ENCODE data around the gene UBR2. TPM values are rescaled to one million over a fixed set of nuclear protein-coding genes. Genes with fewer than 3 reads are reported as not detected.

Gene UBR2
- total and polyA plus RNA-seq, 2 donors (not counting 3 experiments of a cell fraction or from before 2014, with no cell fraction given) = 8.0 to 22.3 TPM

- H3K9me1 ChIP-seq (replicated peaks; ENCODE audit: control insufficient read depth, extremely low read depth, insufficient read depth, low read length) = no peaks in the 10 kb centered on the region
- ChIA-PET CTCF (interaction anchor here (0.9 to 1.0 kb wide), 2 partner anchors 11 to 36 kb away, joined by 3 read pairs; no protein-coding TSS in a partner anchor), POLR2A (no interaction called here)
- DNase-seq (ENCODE audit: low read depth, low spot score) = no peak
- H3K79me2 ChIP-seq (ENCODE audit: control insufficient read depth, insufficient read depth, low read length) = no peaks in the 10 kb centered on the region
- no peak overlapping the region for H3K4me3 ChIP-seq (replicated peaks in 1 of 3; ENCODE audit: insufficient read depth in 1 of 3, low read depth in 1 of 3, low read length in 3 of 3)
- H3K27me3 ChIP-seq (ENCODE audit: control insufficient read depth in 2 of 2, insufficient read depth in 2 of 2, low read length in 2 of 2) = no peaks in the 10 kb centered on the region
- peaks cover 5 to 19% of the 10 kb centered on the region in 2 experiments for H3K36me3 ChIP-seq (ENCODE audit: control insufficient read depth in 2 of 2, extremely low read depth in 1 of 2, insufficient read depth in 2 of 2, low read length in 2 of 2)
- H3K4me1 ChIP-seq (ENCODE audit: control insufficient read depth, extremely low read depth, insufficient read depth, low read length) = peaks cover 14% of the 10 kb centered on the region
- no TSS peak for BruUV-seq (replicated peaks)
- intact Hi-C loops (cut with micrococcal nuclease) = no loop called here
- dilution Hi-C loops (cut with MboI; ENCODE audit: extremely low pct_ligation_motif_present, low sequenced_read_pairs) = no loop called here
- H3K4me2 ChIP-seq (ENCODE audit: insufficient read depth, low read length) = no peak overlapping the region
- no peak overlapping the region for H3K9ac ChIP-seq (replicated peaks; ENCODE audit: extremely low read depth, insufficient read depth, low read length)
- no peak overlapping the region for H2AFZ ChIP-seq (ENCODE audit: low read depth, low read length)
- no peak for FAIRE-seq
- H3K27ac ChIP-seq (ENCODE audit: insufficient read depth, low read depth, low read length) = no peak overlapping the region
- no peaks in the 10 kb centered on the region for H3K9me3 ChIP-seq (replicated peaks; ENCODE audit: control insufficient read depth, insufficient read depth, low read length)
- TF ChIP-seq MYC (IDR thresholded peaks at IDR 0.05; ENCODE audit: low read depth, low read length) = no peak
- no peaks in the 10 kb centered on the region for H4K20me1 ChIP-seq (replicated peaks; ENCODE audit: control insufficient read depth, extremely low read depth, insufficient read depth, low read length)
Observed at GRCh38 chr6:42690151-42690702, 126.4 kb downstream of the UBR2 start.

DNA sequence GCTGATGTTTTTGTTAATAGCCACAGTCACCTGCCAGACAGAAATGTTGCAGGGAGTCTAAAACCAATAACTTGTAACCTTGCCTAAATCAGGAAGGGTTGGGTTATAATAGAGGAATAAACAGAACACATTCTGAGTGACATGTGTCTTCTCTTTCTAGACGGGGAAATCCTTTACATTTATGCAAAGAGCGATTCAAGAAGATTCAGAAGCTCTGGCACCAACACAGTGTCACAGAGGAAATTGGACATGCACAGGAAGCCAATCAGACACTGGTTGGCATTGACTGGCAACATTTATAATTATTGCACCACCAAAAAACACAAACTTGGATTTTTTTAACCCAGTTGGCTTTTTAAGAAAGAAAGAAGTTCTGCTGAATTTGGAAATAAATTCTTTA is 127.0 kb downstream of the UBR2 start:
- Histone ChIP-seq H4K20me1 (replicated peaks; ENCODE audit: control insufficient read depth, extremely low read depth, insufficient read depth, low read length) (no peaks in the 10 kb centered on the region), H3K9me3 (replicated peaks; ENCODE audit: control insufficient read depth, insufficient read depth, low read length) (no peaks in the 10 kb centered on the region), H3K27me3 (ENCODE audit: control insufficient read depth in 2 of 2, insufficient read depth in 2 of 2, low read length in 2 of 2) (no peaks in the 10 kb centered on the region), H3K4me1 (ENCODE audit: control insufficient read depth, extremely low read depth, insufficient read depth, low read length) (peaks cover 14% of the 10 kb centered on the region), H3K9ac (replicated peaks; ENCODE audit: extremely low read depth, insufficient read depth, low read length) (no peak overlapping the region), H3K27ac (ENCODE audit: insufficient read depth, low read depth, low read length) (no peak overlapping the region), H3K4me2 (ENCODE audit: insufficient read depth, low read length) (no peak overlapping the region), H3K4me3 (replicated peaks in 1 of 3; ENCODE audit: insufficient read depth in 1 of 3, low read depth in 1 of 3, low read length in 3 of 3) (no peak overlapping the region), H2AFZ (ENCODE audit: low read depth, low read length) (no peak overlapping the region), H3K36me3 (ENCODE audit: control insufficient read depth in 2 of 2, extremely low read depth in 1 of 2, insufficient read depth in 2 of 2, low read length in 2 of 2) (peaks cover 5 to 19% of the 10 kb centered on the region in 2 experiments), H3K79me2 (ENCODE audit: control insufficient read depth, insufficient read depth, low read length) (no peaks in the 10 kb centered on the region), H3K9me1 (replicated peaks; ENCODE audit: control insufficient read depth, extremely low read depth, insufficient read depth, low read length) (no peaks in the 10 kb centered on the region)
- FAIRE-seq (no peak), DNase-seq (ENCODE audit: low read depth, low spot score) (no peak)
- intact Hi-C loops (cut with micrococcal nuclease) = no loop called here
- POLR2A ChIA-PET = no interaction called here
- dilution Hi-C loops (cut with MboI; ENCODE audit: extremely low pct_ligation_motif_present, low sequenced_read_pairs) = no loop called here
- TF ChIP-seq MYC (IDR thresholded peaks at IDR 0.05; ENCODE audit: low read depth, low read length) = no peak
- TF ChIP-seq POLR2AphosphoS5 (IDR thresholded peaks at IDR 0.05; ENCODE audit: insufficient read depth, low read depth, low read length) = no peak
- TF ChIP-seq POLR2A (IDR thresholded peaks at IDR 0.05; ENCODE audit: low read depth, low read length) = no peak
- no peak for TF ChIP-seq JUN (IDR thresholded peaks at IDR 0.05; ENCODE audit: borderline replicate concordance, insufficient read depth, insufficient read length, low read depth)
- no peak for TF ChIP-seq FOS (IDR thresholded peaks at IDR 0.05; ENCODE audit: borderline replicate concordance, insufficient read depth, low read length)
- TF ChIP-seq, protein P1, sequence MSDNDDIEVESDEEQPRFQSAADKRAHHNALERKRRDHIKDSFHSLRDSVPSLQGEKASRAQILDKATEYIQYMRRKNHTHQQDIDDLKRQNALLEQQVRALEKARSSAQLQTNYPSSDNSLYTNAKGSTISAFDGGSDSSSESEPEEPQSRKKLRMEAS (IDR thresholded peaks at IDR 0.05; ENCODE audit: insufficient read depth, insufficient read length) = no peak
- TF ChIP-seq GATA2 (IDR thresholded peaks at IDR 0.05; ENCODE audit: insufficient read depth, insufficient read length, low read depth, low read length) = no peak
- TF ChIP-seq CTCF (IDR thresholded peaks at IDR 0.05; ENCODE audit: extremely low read depth in 1 of 2, insufficient read depth in 1 of 2, low read depth in 1 of 2, low read length in 2 of 2) = no peak
- no peak for TF ChIP-seq EZH2 (IDR thresholded peaks at IDR 0.05; ENCODE audit: borderline replicate concordance, low read depth, low read length, severe bottlenecking)
- CTCF ChIA-PET = interaction anchor here (3.6 kb wide), 1 partner anchor 36 kb away, joined by 37 read pairs; no protein-coding TSS in a partner anchor
- BruUV-seq (replicated peaks) = no TSS peak

Measured in endothelial cell of umbilical vein (primary cell).